Measurements from ENCODE around the gene ZNF678. TPM values are rescaled to one million over a fixed set of nuclear protein-coding genes. Genes with fewer than 3 reads are reported as not detected.

The ZNF678 gene
- total and polyA plus RNA-seq, 12 donors, result 0.75 to 4.7 (median 3.2) TPM

GRCh38 chr1:227542153-227543120, 20.9 kb upstream of the ZNF678 start:
- no peaks in the 10 kb centered on the region for H3K36me3 ChIP-seq
- DNase-seq (peak; percentile 84 to 91), ATAC-seq (peak; percentile 95 to 97 (median 97))
- 3 to 4% methylated on average over 81 to 84 of the region's 84 CpGs for WGBS, 2 donors
- H3K4me3 ChIP-seq, result peak overlapping the region; percentile 45 to 88 (median 76)
- peaks cover 0 to 13% (median 0%) of the 10 kb centered on the region in 11 donors for H3K9me3 ChIP-seq
- H3K27me3 ChIP-seq, result peaks cover 0 to 7% (median 0%) of the 10 kb centered on the region in 7 donors
- peaks cover 0 to 17% (median 12%) of the 10 kb centered on the region in 9 donors for H3K4me1 ChIP-seq
- intact Hi-C loops (cut with DNase I), result loop anchor here in 7 of 10 donors (2.0 to 10.0 kb wide), 6 partner anchors 55 to 402 kb away; partner anchors contain the start of gene WNT9A (in 2 of the 7)
- TF ChIP-seq, protein P1, sequence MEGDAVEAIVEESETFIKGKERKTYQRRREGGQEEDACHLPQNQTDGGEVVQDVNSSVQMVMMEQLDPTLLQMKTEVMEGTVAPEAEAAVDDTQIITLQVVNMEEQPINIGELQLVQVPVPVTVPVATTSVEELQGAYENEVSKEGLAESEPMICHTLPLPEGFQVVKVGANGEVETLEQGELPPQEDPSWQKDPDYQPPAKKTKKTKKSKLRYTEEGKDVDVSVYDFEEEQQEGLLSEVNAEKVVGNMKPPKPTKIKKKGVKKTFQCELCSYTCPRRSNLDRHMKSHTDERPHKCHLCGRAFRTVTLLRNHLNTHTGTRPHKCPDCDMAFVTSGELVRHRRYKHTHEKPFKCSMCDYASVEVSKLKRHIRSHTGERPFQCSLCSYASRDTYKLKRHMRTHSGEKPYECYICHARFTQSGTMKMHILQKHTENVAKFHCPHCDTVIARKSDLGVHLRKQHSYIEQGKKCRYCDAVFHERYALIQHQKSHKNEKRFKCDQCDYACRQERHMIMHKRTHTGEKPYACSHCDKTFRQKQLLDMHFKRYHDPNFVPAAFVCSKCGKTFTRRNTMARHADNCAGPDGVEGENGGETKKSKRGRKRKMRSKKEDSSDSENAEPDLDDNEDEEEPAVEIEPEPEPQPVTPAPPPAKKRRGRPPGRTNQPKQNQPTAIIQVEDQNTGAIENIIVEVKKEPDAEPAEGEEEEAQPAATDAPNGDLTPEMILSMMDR (IDR thresholded peaks at IDR 0.05), result peak; percentile 95 to 99 (median 99)
- peak overlapping the region; percentile 2 to 78 (median 68) for H3K27ac ChIP-seq

DNA sequence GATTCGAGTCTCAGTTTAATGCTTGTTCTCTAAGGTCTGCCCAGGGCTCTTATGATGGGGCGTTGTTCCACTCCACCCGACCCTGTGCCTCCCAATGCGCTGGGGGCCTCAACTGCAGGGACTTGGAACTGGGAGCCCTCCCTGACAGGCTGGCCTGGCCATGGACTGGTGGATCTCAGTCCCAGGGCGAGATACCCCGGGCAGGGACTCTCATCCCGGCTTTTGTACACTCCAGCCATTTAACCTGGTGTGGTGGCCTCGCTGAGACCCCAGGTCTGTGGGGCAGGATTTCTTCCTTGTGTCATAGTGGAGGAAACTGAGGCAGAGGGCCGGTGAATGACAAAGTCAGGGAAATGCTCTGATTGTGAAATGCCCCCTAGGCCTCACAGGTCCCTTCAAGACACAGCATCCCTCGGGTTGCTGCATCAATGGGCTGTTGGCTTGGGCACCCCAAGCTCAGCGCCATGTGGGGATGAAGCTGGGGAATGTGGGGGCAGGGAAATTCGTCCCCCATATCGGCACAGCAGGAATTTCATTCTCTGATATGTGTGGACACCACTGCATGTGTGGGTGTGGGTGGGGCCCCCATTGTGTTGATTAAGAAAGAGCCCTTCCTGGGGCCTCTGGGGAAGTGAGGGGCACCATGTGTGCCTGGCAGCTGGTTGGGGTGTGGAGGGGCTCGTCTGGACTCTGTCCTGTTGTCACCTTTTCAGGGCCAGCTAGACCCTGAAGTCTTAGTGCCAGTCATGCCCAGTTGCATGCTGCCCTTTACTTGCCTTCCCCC, 19.9 kb upstream of the ZNF678 start:
- DNase-seq, result peak in 1 of 2 donors; percentile 5
- Histone ChIP-seq H3K27me3 (peaks cover 0 to 7% (median 0%) of the 10 kb centered on the region in 7 donors), H3K27ac (peak overlapping the region in 2 of 10 donors; percentile 18 to 77), H3K36me3 (no peaks in the 10 kb centered on the region), H3K4me1 (peaks cover 0 to 17% (median 12%) of the 10 kb centered on the region in 9 donors), H3K4me3 (no peak overlapping the region), H3K9me3 (peaks cover 0 to 3% (median 0%) of the 10 kb centered on the region in 11 donors)
- TF ChIP-seq, protein P1 (IDR thresholded peaks at IDR 0.05), result no peak
- no peak for ATAC-seq
- intact Hi-C loops (cut with DNase I), result loop anchor here in 7 of 10 donors (2.0 to 10.0 kb wide), 7 partner anchors 35 to 401 kb away; partner anchors contain the start of gene WNT9A (in 2 of the 7)
- WGBS, 2 donors, result 90 to 92% methylated on average over 13 to 14 of the region's 14 CpGs

DNA sequence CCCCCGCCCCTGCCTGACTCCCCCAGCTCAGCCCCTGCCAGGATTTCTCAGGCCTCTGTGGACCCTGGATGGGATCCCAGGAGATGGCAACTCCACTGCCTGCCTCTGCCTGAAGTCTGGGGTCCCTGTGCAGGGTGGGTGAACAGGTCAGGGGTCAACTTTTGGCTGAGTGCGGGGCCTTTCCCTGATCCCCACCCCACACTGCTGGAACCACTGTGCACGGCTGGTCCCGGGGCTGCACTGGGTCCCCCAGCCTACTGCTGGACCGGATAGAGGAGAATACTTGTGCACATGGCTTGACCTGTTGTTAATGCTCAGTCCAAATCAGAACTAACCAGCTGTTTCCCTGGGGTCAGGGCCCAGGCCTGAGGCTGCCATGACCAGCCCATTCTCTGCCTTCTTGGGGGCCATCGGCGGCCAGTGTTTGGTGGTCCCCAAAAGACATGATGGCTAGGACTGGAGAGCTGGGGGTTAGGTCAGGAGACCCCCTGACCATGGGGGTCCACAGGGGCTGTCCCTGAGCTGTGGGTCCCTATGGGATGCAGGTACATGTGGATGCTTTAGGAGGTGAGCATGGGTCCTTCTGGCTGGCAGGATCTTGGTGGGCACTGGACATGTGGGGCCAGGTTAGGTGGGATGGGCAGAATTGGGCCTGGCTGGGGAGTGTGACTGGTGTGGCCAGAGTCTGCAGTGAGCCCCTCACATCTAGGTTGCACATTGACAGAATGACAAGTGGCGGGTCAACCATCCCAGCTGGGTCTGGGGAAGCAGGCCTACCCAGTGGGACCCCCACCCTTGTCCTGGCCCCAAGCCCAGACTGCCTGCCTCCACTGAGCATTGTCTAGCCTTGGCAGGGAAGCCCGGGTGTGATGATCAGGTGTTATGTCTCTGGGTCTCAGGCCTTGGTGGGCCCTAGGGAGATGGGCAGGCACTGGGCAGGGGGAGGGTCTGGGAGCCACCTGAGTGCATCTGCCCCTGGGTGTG, 19.0 kb upstream of the ZNF678 start:
- peaks cover 0 to 17% (median 12%) of the 10 kb centered on the region in 9 donors for H3K4me1 ChIP-seq
- H3K9me3 ChIP-seq, result no peaks in the 10 kb centered on the region
- peak in 1 of 2 donors; percentile 8 for DNase-seq
- H3K36me3 ChIP-seq, result no peaks in the 10 kb centered on the region
- TF ChIP-seq, protein P1 (IDR thresholded peaks at IDR 0.05), result no peak
- peaks cover 0 to 7% (median 0%) of the 10 kb centered on the region in 7 donors for H3K27me3 ChIP-seq
- intact Hi-C loops (cut with DNase I), result loop anchor here in 5 of 10 donors (2.0 to 10.0 kb wide), 5 partner anchors 34 to 400 kb away; partner anchors contain the start of gene WNT9A (in 2 of the 5)
- WGBS, 2 donors, result 95 to 98% methylated on average over 9 of the region's 9 CpGs
- H3K27ac ChIP-seq, result no peak overlapping the region
- no peak overlapping the region for H3K4me3 ChIP-seq
- ATAC-seq, result no peak
